ENCODE data around the gene KLRC1. TPM values are rescaled to one million over a fixed set of nuclear protein-coding genes. Genes with fewer than 3 reads are reported as not detected.
"Not testable (repeated sequence)": the region's sequence is repeated elsewhere in the genome, so short reads cannot be mapped to it uniquely, and the experiment has no call there.

Gene KLRC1
- not detected in 2 replicates for polyA plus RNA-seq (2011; rRNA removed)
- polyA minus RNA-seq (2011; rRNA and poly(A)+ RNA removed), result not detected in 2 replicates

- POLR2A ChIA-PET, result no interaction called here
- CTCF ChIA-PET, result interaction anchor here (1.2 kb wide), 1 partner anchor 114 kb away, joined by 3 read pairs; no protein-coding TSS in a partner anchor
- DNase-seq (ENCODE audit: low read depth), result no peak
- Histone ChIP-seq H3K4me3 (ENCODE audit: low read depth, low read length) (no peak within 1 kb of the TSS), H3K36me3 (ENCODE audit: control insufficient read depth, insufficient read depth, low read length) (no peaks in the 10 kb centered on the region), H3K27me3 (ENCODE audit: control insufficient read depth, insufficient read depth, low read length) (no peaks in the 10 kb centered on the region)
- TF ChIP-seq, protein P1, sequence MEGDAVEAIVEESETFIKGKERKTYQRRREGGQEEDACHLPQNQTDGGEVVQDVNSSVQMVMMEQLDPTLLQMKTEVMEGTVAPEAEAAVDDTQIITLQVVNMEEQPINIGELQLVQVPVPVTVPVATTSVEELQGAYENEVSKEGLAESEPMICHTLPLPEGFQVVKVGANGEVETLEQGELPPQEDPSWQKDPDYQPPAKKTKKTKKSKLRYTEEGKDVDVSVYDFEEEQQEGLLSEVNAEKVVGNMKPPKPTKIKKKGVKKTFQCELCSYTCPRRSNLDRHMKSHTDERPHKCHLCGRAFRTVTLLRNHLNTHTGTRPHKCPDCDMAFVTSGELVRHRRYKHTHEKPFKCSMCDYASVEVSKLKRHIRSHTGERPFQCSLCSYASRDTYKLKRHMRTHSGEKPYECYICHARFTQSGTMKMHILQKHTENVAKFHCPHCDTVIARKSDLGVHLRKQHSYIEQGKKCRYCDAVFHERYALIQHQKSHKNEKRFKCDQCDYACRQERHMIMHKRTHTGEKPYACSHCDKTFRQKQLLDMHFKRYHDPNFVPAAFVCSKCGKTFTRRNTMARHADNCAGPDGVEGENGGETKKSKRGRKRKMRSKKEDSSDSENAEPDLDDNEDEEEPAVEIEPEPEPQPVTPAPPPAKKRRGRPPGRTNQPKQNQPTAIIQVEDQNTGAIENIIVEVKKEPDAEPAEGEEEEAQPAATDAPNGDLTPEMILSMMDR (IDR thresholded peaks at IDR 0.05; ENCODE audit: insufficient read depth, low read depth, low read length), result no peak
These were observed at the start of gene KLRC1 for GRCh38 chr12:10453156-10453555. KLRC1 (minus strand) TSS chr12:10453377; CDS start chr12:10451156, 2,221 bp downstream.

DNA sequence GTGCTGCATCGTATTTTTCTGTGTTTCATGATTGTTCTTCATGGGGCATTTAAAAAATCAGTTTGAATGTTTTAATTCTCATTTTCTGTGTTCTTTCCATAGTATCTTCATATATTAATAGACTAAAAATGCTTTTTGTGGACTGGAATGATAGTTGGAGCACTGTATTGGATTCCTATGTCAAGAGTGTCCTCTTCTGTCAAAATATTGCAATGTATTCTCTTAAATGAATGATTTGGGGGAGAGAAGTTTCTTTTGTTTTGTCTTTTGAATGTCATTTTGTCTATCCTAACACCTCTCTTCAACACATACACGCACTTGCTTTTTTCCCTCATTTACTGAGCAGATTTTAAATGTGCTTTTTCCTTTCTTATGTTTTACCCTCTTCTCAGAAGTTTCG is 47.9 kb upstream of the KLRC1 start:
- no peaks in the 10 kb centered on the region for H3K36me3 ChIP-seq (ENCODE audit: control insufficient read depth, insufficient read depth, low read length)
- no peak for DNase-seq (ENCODE audit: low read depth)
- no peak overlapping the region for H3K4me3 ChIP-seq (ENCODE audit: low read depth, low read length)
- no peaks in the 10 kb centered on the region for H3K27me3 ChIP-seq (ENCODE audit: control insufficient read depth, insufficient read depth, low read length)
- TF ChIP-seq, protein P1 (IDR thresholded peaks at IDR 0.05; ENCODE audit: insufficient read depth, low read depth, low read length), result peak; percentile 35; the same call in 1 of the 2 replicates
- POLR2A ChIA-PET, result no interaction called here
- CTCF ChIA-PET, result interaction anchor here (0.7 to 1.4 kb wide), 4 partner anchors 135 to 303 kb away, joined by 3 to 7 read pairs (median 4); no protein-coding TSS in a partner anchor

GRCh38 chr12:10498042-10498441 is 44.9 kb upstream of the KLRC1 start:
- CTCF ChIA-PET, result no interaction called here

DNA sequence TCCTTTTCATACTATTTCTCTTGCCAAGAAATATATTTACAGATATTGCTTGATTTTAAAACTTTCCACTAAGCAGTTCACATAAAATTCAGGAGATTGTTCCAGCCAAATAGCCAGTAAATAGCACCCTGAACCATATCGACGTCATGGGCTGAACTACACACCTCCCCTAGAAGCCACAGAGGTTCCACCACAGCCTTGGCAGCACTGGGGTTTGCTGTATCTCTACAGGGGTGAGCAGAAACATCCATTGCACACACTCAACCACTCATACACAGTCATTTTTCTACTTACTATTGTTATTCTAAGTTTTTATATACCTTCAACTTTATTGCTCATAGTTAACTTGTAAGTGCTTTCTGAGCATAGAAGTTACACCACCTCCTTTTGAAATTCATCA is 44.4 kb upstream of the KLRC1 start:
- no peak for DNase-seq (ENCODE audit: low read depth)
- ChIA-PET POLR2A (no interaction called here), CTCF (no interaction called here)
- no peaks in the 10 kb centered on the region for H3K36me3 ChIP-seq (ENCODE audit: control insufficient read depth, insufficient read depth, low read length)
- TF ChIP-seq, protein P1 (IDR thresholded peaks at IDR 0.05; ENCODE audit: insufficient read depth, low read depth, low read length), result no peak
- no peaks in the 10 kb centered on the region for H3K27me3 ChIP-seq (ENCODE audit: control insufficient read depth, insufficient read depth, low read length)
- no peak overlapping the region for H3K4me3 ChIP-seq (ENCODE audit: low read depth, low read length)

More at GRCh38 chr12:10498042-10498441, 44.9 kb upstream of the KLRC1 start:
- Histone ChIP-seq H3K4me3 (ENCODE audit: low read depth, low read length) (no peak overlapping the region), H3K27me3 (ENCODE audit: control insufficient read depth, insufficient read depth, low read length) (no peaks in the 10 kb centered on the region), H3K36me3 (ENCODE audit: control insufficient read depth, insufficient read depth, low read length) (no peaks in the 10 kb centered on the region)
- POLR2A ChIA-PET, result no interaction called here
- TF ChIP-seq, protein P1 (IDR thresholded peaks at IDR 0.05; ENCODE audit: insufficient read depth, low read depth, low read length), result no peak
- no peak for DNase-seq (ENCODE audit: low read depth)

- Histone ChIP-seq H3K4me3 (ENCODE audit: low read depth, low read length) (no peak overlapping the region), H3K36me3 (ENCODE audit: control insufficient read depth, insufficient read depth, low read length) (no peaks in the 10 kb centered on the region), H3K27me3 (ENCODE audit: control insufficient read depth, insufficient read depth, low read length) (no peaks in the 10 kb centered on the region)
- POLR2A ChIA-PET, result interaction anchor here (0.6 kb wide), 1 partner anchor 121 kb away, joined by 3 read pairs; the partner anchor contains the start of gene MAGOHB
- DNase-seq (ENCODE audit: low read depth), result no peak
- TF ChIP-seq, protein P1 (IDR thresholded peaks at IDR 0.05; ENCODE audit: insufficient read depth, low read depth, low read length), result no peak
- CTCF ChIA-PET, result no interaction called here
These were observed 38.6 kb upstream of the KLRC1 start for GRCh38 chr12:10491766-10492165.

GRCh38 chr12:10487328-10487727 is 34.2 kb upstream of the KLRC1 start:
- H3K27me3 ChIP-seq (ENCODE audit: control insufficient read depth, insufficient read depth, low read length); CTCF ChIA-PET; H3K4me3 ChIP-seq (ENCODE audit: low read depth, low read length); POLR2A ChIA-PET; H3K36me3 ChIP-seq (ENCODE audit: control insufficient read depth, insufficient read depth, low read length); DNase-seq (ENCODE audit: low read depth): not testable (repeated sequence)

GRCh38 chr12:10481901-10482300 is 28.7 kb upstream of the KLRC1 start:
- H3K36me3 ChIP-seq (ENCODE audit: control insufficient read depth, insufficient read depth, low read length); POLR2A ChIA-PET; H3K4me3 ChIP-seq (ENCODE audit: low read depth, low read length); H3K27me3 ChIP-seq (ENCODE audit: control insufficient read depth, insufficient read depth, low read length); DNase-seq (ENCODE audit: low read depth): not testable (repeated sequence)
- CTCF ChIA-PET, result interaction anchor here (0.7 to 1.4 kb wide), 2 partner anchors 14 to 115 kb away, joined by 3 to 4 read pairs; no protein-coding TSS in a partner anchor

DNA sequence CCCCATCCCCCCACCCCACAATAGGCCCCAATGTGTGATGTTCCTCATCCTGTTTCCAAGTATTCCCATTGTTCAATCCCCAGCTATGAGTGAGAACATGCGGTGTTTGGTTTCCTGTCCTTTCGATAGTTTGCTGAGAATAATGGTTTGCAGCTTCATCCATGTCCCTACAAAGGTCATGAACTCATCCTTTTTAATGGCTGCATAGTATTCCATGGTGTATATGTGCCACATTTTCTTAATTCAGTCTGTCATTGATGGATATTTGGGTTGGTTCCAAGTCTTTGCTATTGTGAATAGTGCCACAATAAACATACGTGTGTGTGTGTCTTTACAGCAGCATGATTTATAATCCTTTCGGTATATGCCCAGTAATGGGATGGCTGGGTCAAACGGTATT is 19.6 kb upstream of the KLRC1 start:
- POLR2A ChIA-PET; H3K27me3 ChIP-seq (ENCODE audit: control insufficient read depth, insufficient read depth, low read length); H3K36me3 ChIP-seq (ENCODE audit: control insufficient read depth, insufficient read depth, low read length); H3K4me3 ChIP-seq (ENCODE audit: low read depth, low read length); CTCF ChIA-PET; DNase-seq (ENCODE audit: low read depth): not testable (repeated sequence)

Measured in BJ (cell line).